Aorta (tissue), 5 donors: ENCODE data around the gene SIPA1. TPM values are rescaled to one million over a fixed set of nuclear protein-coding genes. Genes with fewer than 3 reads are reported as not detected.

Source experiments
- ATAC-seq: fragments of 200-7000 bp; cut with Tn5 transposase; one replicate; pipeline ENCODE4 v1.9.1; 2022; ENCODE audit warnings: moderate library complexity; ENCODE audit not compliant: low FRiP score
- DNase-seq, 2 donors: peaks; one replicate each; pipeline ENCODE4 v3.0.0-alpha.2; 2020
- H3K27ac ChIP-seq, 2 donors: one replicate each; pipeline ENCODE4 v1.5.1; 2013; ENCODE audit warnings: low read length in 2 of 2, mild to moderate bottlenecking in 2 of 2, moderate library complexity in 2 of 2, control low read depth in 1 of 2, inconsistent platforms in 1 of 2, low read depth in 1 of 2
- H3K27me3 ChIP-seq, 2 donors: one replicate each; pipeline ENCODE4 v1.6.1; 2013; ENCODE audit warnings: control low read depth in 1 of 2, low read length in 1 of 2, mild to moderate bottlenecking in 1 of 2, moderate library complexity in 1 of 2; ENCODE audit not compliant: insufficient read depth in 2 of 2, control insufficient read depth in 1 of 2
- H3K36me3 ChIP-seq, 2 donors: one replicate each; pipeline ENCODE4 v1.6.1; 2013; ENCODE audit warnings: control low read depth in 1 of 2, low read length in 1 of 2, mild to moderate bottlenecking in 1 of 2; ENCODE audit not compliant: insufficient read depth in 2 of 2, control insufficient read depth in 1 of 2
- H3K4me1 ChIP-seq, 2 donors: one replicate each; pipeline ENCODE4 v1.6.1; 2013; ENCODE audit warnings: low read length in 2 of 2, control low read depth in 1 of 2, mild to moderate bottlenecking in 1 of 2, moderate library complexity in 1 of 2; ENCODE audit not compliant: insufficient read depth in 2 of 2, control insufficient read depth in 1 of 2
- H3K4me3 ChIP-seq, 2 donors: one replicate each; pipeline ENCODE4 v1.5.1; 2013; ENCODE audit warnings: low read length in 2 of 2, control low read depth in 1 of 2, mild to moderate bottlenecking in 1 of 2
- H3K9me3 ChIP-seq: one replicate; pipeline ENCODE4 v1.6.1; 2013; ENCODE audit warnings: mild to moderate bottlenecking, low read length; ENCODE audit not compliant: control insufficient read depth
- WGBS, 2 donors: extraction: QIAGEN DNeasy Blood & Tissue Kit; methylation state at CpG; one replicate each; pipeline ENCODE4 v1.1.7; 2013; 5-methylcytosine and 5-hydroxymethylcytosine counted together
- intact Hi-C, 2 donors: fragments of 100-400 bp; cut with DNase I; formaldehyde crosslinking; loops; one replicate each; pipeline versions ENCODE4 v1.14.2 to v1.15.0; 2022
- long read RNA-seq, 2 donors: library from polyadenylated mRNA; unstranded; transcript quantifications; one replicate each; pipeline ENCODE4 v2.0.0, GENCODE V29; 2020 to 2021
- polyA plus RNA-seq, 2 donors: library from polyadenylated mRNA; stranded (reverse); fragments of 200-250 nt; gene quantifications; one replicate each; pipeline ENCODE4 v1.2.3, GENCODE V29; 2013
- total RNA-seq, 2 donors: library from RNA; stranded (reverse); fragmentation: NEBNext Ultra II Directional; extraction: Animal tissue kit (Norgen Biotek cat#: 25700); gene quantifications; one replicate each; pipeline ENCODE4 v1.2.1, GENCODE V29; 2021
- donor health status: healthy with polysubstance abuse.
- donor health status: Bipolar disorder and iron deficiency.
- donor health status: DM: no; HTN: no; CAD: no.
- donor health status: DM: no; HTN: no; CAD: no.
- donor health status: DM: yes; HTN: yes; CAD: no.

SIPA1 gene, protein sequence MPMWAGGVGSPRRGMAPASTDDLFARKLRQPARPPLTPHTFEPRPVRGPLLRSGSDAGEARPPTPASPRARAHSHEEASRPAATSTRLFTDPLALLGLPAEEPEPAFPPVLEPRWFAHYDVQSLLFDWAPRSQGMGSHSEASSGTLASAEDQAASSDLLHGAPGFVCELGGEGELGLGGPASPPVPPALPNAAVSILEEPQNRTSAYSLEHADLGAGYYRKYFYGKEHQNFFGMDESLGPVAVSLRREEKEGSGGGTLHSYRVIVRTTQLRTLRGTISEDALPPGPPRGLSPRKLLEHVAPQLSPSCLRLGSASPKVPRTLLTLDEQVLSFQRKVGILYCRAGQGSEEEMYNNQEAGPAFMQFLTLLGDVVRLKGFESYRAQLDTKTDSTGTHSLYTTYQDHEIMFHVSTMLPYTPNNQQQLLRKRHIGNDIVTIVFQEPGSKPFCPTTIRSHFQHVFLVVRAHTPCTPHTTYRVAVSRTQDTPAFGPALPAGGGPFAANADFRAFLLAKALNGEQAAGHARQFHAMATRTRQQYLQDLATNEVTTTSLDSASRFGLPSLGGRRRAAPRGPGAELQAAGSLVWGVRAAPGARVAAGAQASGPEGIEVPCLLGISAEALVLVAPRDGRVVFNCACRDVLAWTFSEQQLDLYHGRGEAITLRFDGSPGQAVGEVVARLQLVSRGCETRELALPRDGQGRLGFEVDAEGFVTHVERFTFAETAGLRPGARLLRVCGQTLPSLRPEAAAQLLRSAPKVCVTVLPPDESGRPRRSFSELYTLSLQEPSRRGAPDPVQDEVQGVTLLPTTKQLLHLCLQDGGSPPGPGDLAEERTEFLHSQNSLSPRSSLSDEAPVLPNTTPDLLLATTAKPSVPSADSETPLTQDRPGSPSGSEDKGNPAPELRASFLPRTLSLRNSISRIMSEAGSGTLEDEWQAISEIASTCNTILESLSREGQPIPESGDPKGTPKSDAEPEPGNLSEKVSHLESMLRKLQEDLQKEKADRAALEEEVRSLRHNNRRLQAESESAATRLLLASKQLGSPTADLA
- total RNA-seq = 10 to 100 TPM; 67.0 to 75.1 TPM
- 100 to 1,000 TPM in 1 of 2 donors, 10 to 100 TPM in 1; 25.2 to 147 TPM for polyA plus RNA-seq
- long read RNA-seq, donor 1, partial matches to known transcripts = 18 of 18 reads
- long read RNA-seq, donor 1, other reads (novel, unspliced or antisense) = 0 of 18 reads
- long read RNA-seq, donor 2, transcript SIPA1-209 (16 exons, 3,521 nt) = major isoform, 17 of 50 reads
- long read RNA-seq, donor 2, partial matches to known transcripts = 25 of 50 reads
- long read RNA-seq, donor 2, other reads (novel, unspliced or antisense) = 8 of 50 reads

DNA sequence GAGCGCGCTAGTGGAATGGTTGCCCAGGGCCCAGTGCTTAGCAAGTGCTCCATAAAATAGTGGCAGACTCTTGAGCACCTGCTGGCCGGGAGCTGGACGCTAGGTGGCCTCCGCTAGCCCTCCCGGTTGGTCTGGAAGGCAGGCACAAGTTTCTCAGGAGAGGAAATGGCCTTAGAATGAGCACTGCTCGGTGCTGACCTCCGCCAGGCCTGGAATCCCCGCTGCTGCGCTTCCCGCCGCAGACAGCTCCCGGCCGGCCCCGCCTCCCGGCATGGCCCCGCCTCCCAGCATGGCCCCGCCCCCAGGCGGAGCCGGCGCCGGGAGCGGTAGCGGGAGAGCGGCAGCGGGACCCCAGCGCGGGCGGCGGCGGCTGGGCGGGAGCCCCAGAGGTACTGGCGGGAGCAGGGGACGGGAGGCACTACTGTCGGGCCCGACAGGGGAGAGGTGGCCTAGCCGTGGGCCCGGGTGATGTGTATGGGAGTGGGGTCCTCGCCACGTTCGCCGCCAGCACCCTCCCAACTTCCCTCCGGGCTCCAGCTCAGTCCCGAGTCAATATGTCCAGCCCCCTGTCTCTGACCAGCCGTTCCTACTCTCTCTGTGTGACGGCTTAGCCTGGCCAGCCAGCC, at the start of gene SIPA1:
Gene SIPA1, plus strand, starts transcription at position 308 of the 626 bp plus-strand sequence. CDS start 2,821 bp downstream, outside the sequence.
- WGBS, 2 donors = 3% methylated on average over 35 to 46 of the region's 46 CpGs
- H3K36me3 ChIP-seq = peaks cover 0 to 6% of the 10 kb centered on the region in 2 donors
- intact Hi-C loops = no loop called here
- ATAC-seq (peak; percentile 88), DNase-seq (peak; percentile 87 to 92)
- peak within 1 kb of the TSS; percentile 30 to 50 for H3K4me3 ChIP-seq
- no peaks in the 10 kb centered on the region for H3K9me3 ChIP-seq
- H3K4me1 ChIP-seq = no peaks in the 10 kb centered on the region
- no peaks in the 10 kb centered on the region for H3K27me3 ChIP-seq
- H3K27ac ChIP-seq = peak within 1 kb of the TSS in 1 of 2 donors; percentile 10

DNA sequence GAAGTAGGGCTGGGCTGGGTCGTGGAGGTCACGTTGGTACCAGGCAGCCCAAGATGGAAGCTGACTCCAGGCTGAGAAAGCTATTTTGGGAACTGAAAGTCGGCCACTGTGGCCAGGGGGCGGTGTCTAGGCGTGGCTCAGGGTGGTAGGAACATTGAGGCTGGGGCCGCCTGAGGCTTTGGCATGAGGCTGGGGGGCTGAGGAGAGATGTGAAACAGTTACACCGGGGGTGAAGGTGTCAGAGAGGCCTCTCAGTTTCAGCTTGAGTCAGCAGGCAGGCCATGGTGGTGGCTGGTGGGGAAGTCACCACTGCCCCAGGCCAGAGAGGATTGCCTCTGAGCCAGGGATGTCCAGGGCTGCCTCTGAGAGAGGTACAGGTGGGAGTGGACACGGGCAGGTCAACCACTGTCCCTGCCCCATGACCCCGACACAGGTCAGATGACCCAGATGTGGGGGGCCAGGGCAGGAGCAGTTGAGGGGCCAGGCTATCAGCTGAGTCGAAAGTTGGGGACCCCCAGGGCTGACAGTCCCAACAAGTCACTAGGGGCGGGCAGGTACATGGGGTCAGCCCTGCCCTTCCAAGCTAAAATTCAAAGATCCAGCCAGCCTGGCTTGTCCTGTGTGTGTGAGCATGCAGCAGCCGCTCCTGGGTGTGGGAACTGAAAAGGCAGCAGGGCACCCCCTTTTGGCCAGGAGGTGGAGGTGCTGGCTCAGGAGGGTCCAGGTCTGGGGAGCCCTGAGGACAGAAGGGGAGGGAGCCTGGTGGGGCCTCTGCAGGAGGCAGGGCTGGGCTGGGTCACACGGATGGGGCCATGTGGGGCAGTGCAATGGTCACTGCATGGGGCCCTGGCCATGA, 49.5 kb upstream of the SIPA1 start:
- no peaks in the 10 kb centered on the region for H3K27me3 ChIP-seq
- no peaks in the 10 kb centered on the region for H3K9me3 ChIP-seq
- intact Hi-C loops = no loop called here
- H3K4me3 ChIP-seq = no peak overlapping the region
- WGBS, 2 donors = 38 to 45% methylated on average over 13 of the region's 13 CpGs
- peak; percentile 80 to 83 for DNase-seq
- no peak for ATAC-seq
- H3K27ac ChIP-seq = peak overlapping the region; percentile 1 to 72
- H3K36me3 ChIP-seq = peaks cover 0 to 8% of the 10 kb centered on the region in 2 donors
- H3K4me1 ChIP-seq = peaks cover 0 to 2% of the 10 kb centered on the region in 2 donors

DNA sequence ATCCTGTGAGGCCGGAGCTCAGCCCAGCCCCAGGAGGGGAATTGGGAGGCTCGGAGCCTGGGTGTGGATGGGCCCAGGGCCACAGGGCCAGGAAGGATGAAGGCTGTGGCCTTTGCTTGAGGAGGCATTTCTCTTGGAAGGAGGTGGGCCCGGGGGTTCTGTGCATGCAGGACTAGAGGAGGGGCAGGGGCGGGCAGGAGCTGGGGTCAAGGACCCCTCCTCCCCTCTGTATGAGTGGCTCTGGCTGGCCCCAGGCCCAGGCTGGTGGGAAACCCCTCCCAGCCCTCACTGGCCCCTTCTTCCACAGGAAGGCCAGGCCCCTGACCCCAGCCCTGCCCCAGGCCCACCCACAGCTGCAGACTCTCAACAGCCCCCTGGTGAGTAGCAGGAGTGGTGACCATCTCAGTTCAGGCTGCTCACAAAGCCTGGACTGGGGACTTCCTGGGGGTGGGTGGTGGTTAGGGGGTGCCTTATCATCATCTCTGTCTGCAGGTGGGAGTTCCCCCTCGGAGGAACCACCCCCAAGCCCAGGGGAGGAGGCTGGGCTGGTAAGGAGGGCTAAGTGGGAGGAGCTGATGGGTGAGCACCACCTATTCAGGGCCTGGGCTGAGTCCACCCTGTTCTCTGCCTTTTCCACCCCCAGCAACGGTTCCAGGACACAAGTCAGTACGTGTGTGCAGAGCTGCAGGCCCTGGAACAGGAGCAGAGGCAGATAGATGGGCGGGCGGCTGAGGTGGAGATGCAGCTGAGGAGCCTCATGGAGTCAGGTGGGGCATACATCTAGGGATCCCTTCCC, 48.3 kb upstream of the SIPA1 start:
- no peak overlapping the region for H3K4me3 ChIP-seq
- intact Hi-C loops = loop anchor here in 1 of 2 donors (5.0 kb wide), 1 partner anchor 47 kb away; no protein-coding TSS in a partner anchor
- 68 to 71% methylated on average over 9 of the region's 9 CpGs for WGBS, 2 donors
- H3K27ac ChIP-seq = no peak overlapping the region
- no peaks in the 10 kb centered on the region for H3K27me3 ChIP-seq
- H3K36me3 ChIP-seq = peaks cover 0 to 6% of the 10 kb centered on the region in 2 donors
- H3K4me1 ChIP-seq = peaks cover 0 to 2% of the 10 kb centered on the region in 2 donors
- no peak for DNase-seq
- H3K9me3 ChIP-seq = no peaks in the 10 kb centered on the region
- ATAC-seq = no peak

DNA sequence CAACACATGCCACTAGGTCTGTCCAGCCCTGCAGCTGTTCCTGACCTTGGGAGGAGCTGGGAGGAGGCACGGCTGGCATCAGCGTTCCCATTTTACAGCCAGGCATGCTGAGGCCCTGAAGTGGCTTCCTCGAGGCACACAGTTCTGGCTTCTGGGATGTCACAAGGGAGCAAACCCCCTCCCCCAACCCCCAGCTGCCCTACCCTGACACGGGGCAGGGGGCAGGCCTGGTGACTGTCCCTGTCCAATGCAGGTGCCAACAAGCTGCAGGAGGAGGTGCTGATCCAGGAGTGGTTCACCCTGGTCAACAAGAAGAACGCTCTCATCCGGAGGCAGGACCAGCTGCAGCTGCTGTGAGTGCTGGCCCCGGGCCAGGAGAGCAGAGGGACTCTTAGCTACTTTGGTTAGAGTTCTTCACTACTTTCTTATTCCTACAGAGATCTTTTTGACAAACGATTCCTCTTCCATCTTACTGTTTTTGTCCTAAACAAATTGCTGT, 47.6 kb upstream of the SIPA1 start:
- no peak overlapping the region for H3K27ac ChIP-seq
- peaks cover 0 to 6% of the 10 kb centered on the region in 2 donors for H3K36me3 ChIP-seq
- H3K4me1 ChIP-seq = peaks cover 0 to 2% of the 10 kb centered on the region in 2 donors
- intact Hi-C loops = loop anchor here in 1 of 2 donors (5.0 kb wide), 1 partner anchor 48 kb away; no protein-coding TSS in a partner anchor
- no peaks in the 10 kb centered on the region for H3K27me3 ChIP-seq
- no peak overlapping the region for H3K4me3 ChIP-seq
- WGBS, 2 donors = 50 to 52% methylated on average over 8 of the region's 8 CpGs
- no peaks in the 10 kb centered on the region for H3K9me3 ChIP-seq
- no peak for DNase-seq
- ATAC-seq = no peak

DNA sequence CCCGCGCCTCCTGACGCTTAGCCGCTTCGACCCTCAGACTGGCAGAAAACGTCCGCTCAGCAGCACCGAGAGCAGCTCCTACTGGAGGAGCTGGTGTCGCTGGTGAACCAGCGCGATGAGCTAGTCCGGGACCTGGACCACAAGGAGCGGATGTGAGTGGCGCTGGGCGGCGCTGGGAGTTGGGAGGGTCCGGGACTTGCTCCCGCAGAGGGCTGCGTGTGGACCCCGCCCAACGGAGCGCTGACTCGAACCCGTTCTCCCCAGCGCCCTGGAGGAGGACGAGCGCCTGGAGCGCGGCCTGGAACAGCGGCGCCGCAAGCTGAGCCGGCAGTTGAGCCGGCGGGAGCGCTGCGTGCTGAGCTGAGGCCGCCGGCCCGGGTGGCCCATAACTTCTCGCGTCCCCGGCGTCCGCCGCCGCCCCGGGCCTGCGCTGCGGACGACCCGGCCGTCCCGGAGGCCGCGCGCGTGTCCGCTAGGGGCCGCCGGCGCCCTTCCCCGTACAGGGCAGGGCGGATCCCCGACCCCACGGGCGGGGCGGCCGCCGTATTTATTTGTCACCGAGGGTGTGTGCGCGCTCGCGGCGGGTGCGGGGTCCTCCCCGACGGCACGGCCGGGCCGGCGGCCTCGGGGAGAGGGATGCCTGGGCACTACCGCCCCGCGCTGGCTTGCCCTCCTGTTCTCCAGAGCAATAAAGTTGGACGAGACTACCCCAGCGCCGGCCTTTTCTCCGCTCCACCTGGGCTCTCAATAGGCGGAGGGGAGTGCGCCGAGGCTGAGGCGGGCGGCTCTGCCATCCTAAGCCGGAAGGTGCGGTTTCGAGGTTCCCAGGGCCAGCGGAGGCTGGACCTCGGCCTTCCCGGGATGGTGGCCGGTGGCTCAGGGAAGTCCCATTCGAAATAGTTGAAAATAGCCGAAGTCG, 45.7 kb upstream of the SIPA1 start:
- DNase-seq (peak in 1 of 2 donors; percentile 80), ATAC-seq (peak; percentile 16)
- H3K27me3 ChIP-seq = no peaks in the 10 kb centered on the region
- no peak overlapping the region for H3K27ac ChIP-seq
- H3K4me1 ChIP-seq = peaks cover 0 to 2% of the 10 kb centered on the region in 2 donors
- WGBS, 2 donors = 80 to 81% methylated on average over 79 to 106 of the region's 106 CpGs
- no peak overlapping the region for H3K4me3 ChIP-seq
- intact Hi-C loops = loop anchor here (2.0 to 5.0 kb wide), 2 partner anchors 15 to 50 kb away; partner anchors contain the start of gene EHBP1L1 (in 1 of the 2)
- no peaks in the 10 kb centered on the region for H3K9me3 ChIP-seq
- peaks cover 0 to 6% of the 10 kb centered on the region in 2 donors for H3K36me3 ChIP-seq

DNA sequence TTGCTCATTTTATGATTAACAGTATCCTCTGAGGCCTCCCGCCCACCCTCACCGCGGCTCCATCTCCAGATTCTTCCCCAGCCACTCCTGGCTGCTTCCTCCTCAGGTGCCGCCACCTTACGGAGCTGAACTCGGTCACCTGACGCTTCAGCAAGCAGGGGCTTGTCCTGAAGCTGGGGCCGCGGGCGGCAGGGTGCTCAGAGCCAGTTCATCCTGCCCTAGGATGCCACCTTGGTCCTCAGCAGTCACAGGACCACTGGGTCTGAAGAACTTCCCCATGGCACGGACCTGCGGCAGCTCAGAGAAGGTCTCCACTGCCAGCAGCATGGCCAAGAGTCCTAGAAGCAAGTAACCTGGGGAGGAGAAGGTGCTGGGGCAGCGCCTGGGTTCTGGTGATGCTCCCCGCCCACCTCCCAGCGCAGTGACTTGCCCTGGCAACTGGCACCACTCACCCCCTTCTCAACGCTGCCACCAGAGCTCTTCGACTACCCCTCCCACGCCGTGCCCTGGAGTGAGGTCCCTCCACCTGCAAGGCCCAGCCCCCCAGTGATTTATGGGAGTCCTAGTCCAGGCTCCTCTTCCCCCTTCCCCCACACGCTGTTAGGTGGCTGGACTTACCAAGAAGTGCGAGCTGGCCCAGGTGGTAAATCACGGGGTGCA, 44.9 kb upstream of the SIPA1 start:
- Histone ChIP-seq H3K4me1 (no peaks in the 10 kb centered on the region), H3K27ac (no peak overlapping the region), H3K9me3 (no peaks in the 10 kb centered on the region), H3K27me3 (no peaks in the 10 kb centered on the region), H3K4me3 (no peak overlapping the region), H3K36me3 (peaks cover 0 to 6% of the 10 kb centered on the region in 2 donors)
- DNase-seq (no peak), ATAC-seq (no peak)
- intact Hi-C loops = loop anchor here (2.0 to 5.0 kb wide), 2 partner anchors 16 to 51 kb away; partner anchors contain the start of gene EHBP1L1 (in 1 of the 2)
- 81 to 82% methylated on average over 22 of the region's 22 CpGs for WGBS, 2 donors
